ENCODE measurements around the gene PPP1CA.

Gene PPP1CA

DNA sequence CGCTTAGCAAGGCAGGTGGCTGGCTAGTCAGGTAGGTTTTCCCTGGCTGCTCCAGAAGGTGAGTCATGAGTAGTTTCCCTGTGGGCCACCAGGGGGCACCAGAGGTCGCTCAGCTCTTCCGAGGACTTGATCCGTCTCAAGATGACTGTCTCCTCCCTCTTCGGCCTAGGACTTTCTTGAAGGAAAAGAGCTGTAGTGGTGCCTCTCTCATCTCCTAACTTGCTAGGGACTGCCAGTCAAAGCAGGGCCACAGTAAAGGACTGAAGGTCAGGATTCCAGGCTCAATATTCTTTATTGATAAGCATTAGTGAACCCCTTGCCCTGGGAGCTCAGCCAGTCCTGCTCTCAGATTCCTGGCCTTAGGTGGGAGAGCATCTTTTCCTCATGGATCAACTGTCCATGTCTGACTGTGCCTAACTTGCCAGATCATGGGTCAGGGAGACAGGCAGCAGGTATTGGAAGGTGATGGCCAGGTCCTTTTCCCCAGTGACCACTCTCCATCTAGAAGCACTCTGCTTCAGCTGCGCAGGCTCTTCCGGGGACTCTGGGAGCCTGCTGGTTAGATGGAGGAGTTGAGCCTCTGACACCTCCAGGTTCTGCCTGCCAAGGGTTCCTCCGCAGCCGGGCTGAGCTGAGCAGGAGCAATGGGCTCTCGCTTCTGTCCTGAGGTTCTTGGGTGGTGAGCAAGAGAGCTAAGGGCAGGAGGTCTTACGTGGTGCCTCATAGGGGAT lies 50.2 kb downstream of the PPP1CA start:
- peak; percentile 77 for DNase-seq (ENCODE audit: low spot score)

DNA sequence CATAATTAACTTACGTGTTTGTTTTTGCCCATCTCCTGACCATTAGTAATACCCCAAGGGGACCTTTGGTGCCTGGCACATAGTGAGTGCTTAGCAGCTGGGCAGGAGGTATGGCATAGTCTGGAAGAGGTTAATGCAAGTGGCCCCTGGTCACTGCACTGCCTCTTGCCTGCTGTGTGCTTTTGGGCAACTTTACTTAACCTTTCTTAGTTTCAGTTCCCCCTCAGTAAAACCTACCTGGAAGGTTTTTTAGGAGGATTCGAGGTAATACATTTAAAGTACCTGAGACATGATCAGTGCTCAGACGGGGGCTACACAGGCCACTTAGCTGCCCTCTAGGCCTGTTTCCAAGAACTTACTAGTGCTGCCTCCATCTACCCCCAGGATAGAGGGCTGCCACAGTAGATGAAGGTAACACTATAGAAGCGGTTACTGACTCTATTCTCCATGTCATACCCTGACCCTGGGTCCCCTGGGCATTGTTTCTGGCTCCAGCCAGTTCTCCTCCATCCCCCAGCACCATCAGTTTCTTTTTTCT lies 51.7 kb downstream of the PPP1CA start:
- DNase-seq (ENCODE audit: low spot score), result no peak

DNA sequence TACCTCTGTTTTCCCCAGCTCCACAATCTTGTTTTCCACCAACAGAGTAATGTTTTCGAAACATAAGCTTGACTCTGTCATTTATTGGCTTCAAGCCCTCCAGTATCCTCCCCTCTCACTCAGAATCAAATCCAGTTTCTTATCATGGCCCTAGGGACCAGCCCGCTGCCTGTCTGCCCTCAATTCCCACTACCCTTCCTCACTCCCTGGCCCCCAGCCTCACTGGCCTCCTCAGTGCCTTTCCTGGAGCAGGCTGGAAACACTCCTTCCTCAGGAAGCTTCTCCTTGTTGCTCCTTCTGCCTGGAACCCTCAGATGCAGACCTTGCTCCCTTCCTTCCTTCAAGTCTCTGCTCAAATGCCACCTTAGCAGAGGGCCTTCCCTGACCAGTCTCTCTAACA lies 52.2 kb downstream of the PPP1CA start:
- DNase-seq (ENCODE audit: low spot score), result no peak

DNA sequence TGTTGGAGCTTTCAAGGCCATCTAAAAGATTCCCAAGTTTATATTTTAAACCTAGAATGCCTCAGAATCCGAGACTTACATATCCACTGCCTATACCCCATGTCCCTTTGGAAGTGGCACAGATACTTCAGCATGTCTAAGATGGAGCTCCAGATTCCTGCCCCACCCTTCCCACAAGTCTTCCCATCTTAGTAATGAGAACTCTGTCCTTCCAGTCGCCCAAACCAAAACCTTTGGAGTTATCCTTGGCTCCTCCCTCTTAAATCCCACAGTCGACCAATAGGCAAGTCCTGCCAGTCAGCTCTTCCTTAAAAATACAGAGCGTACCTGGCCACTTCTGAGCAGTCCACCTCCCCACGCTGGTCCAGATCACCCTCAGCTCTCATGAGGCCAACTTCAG lies 52.6 kb downstream of the PPP1CA start:
- DNase-seq (ENCODE audit: low spot score), result no peak

All from COLO829 (cell line).